ENCODE measurements around the gene TSHZ1.
A peak's percentile ranks its signal among the peaks of the same experiment; 100 is the strongest.

The TSHZ1 gene

DNA sequence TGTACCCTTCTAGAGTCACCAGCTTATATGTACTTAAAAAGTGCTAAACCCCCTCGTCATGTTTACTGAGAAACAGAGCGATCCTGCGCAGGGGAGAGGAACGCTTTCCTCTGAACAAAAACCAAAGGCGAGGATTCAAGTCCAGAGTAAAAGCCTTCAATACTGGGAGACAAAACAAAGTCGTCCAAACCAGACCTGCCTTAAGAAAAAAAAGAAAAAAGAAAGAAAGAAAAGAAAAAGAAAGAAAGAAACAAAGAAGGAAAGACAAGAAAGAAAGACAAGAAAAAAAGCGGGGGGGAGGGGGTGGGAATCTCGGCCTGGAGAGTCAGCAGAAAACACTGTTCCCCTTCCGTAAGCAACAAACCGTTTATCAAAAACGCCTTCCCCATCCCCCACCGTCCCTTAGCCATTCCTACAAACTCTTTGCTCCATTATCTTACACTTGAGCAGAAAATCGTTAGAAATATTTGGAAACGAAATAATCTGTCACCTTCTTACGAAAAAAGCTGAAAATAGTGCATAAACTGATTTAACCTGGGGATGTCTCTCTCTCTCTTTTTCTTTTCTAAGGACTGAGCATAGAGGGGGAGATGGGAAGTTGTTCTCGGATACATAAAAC is 5.0 kb upstream of the TSHZ1 start:
- TF ChIP-seq EZH2phosphoT487 (IDR thresholded peaks at IDR 0.05; ENCODE audit: borderline replicate concordance) = no peak
- TF ChIP-seq, protein P1, sequence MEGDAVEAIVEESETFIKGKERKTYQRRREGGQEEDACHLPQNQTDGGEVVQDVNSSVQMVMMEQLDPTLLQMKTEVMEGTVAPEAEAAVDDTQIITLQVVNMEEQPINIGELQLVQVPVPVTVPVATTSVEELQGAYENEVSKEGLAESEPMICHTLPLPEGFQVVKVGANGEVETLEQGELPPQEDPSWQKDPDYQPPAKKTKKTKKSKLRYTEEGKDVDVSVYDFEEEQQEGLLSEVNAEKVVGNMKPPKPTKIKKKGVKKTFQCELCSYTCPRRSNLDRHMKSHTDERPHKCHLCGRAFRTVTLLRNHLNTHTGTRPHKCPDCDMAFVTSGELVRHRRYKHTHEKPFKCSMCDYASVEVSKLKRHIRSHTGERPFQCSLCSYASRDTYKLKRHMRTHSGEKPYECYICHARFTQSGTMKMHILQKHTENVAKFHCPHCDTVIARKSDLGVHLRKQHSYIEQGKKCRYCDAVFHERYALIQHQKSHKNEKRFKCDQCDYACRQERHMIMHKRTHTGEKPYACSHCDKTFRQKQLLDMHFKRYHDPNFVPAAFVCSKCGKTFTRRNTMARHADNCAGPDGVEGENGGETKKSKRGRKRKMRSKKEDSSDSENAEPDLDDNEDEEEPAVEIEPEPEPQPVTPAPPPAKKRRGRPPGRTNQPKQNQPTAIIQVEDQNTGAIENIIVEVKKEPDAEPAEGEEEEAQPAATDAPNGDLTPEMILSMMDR (conservative IDR thresholded peaks at IDR 0.05; ENCODE audit: low read length) = no peak
- Histone ChIP-seq H3F3A (ENCODE audit: low read depth) (peaks cover 10% of the 10 kb centered on the region; the same call in 1 of the 2 replicates), H3K36me3 (ENCODE audit: insufficient read depth, low read length) (peaks cover 9% of the 10 kb centered on the region; the same call in 1 of the 2 replicates), H4K20me1 (ENCODE audit: insufficient read depth, low read length, poor library complexity, severe bottlenecking) (peaks cover 74% of the 10 kb centered on the region), H3K9me3 (ENCODE audit: insufficient read depth, low read depth, low read length) (no peaks in the 10 kb centered on the region), H3K4me3 (ENCODE audit: low read length, poor library complexity, severe bottlenecking) (peak overlapping the region; percentile 91), H3K79me2 (ENCODE audit: insufficient read depth, low read length) (peaks cover 76% of the 10 kb centered on the region), H3K4me2 (ENCODE audit: low read depth, low read length, poor library complexity, severe bottlenecking) (peak overlapping the region; percentile 93), H3K4me1 (ENCODE audit: insufficient read depth, low read length, poor library complexity, severe bottlenecking) (peaks cover 63% of the 10 kb centered on the region), H3K27me3 (ENCODE audit: insufficient read depth, low read length, poor library complexity, severe bottlenecking) (no peaks in the 10 kb centered on the region), H2AFZ (ENCODE audit: low read length) (no peak overlapping the region), H3K9ac (ENCODE audit: low read depth, low read length, poor library complexity, severe bottlenecking) (peak overlapping the region; percentile 80), H3K9me2 (replicated peaks; ENCODE audit: low read depth, low read length) (no peaks in the 10 kb centered on the region)

DNA sequence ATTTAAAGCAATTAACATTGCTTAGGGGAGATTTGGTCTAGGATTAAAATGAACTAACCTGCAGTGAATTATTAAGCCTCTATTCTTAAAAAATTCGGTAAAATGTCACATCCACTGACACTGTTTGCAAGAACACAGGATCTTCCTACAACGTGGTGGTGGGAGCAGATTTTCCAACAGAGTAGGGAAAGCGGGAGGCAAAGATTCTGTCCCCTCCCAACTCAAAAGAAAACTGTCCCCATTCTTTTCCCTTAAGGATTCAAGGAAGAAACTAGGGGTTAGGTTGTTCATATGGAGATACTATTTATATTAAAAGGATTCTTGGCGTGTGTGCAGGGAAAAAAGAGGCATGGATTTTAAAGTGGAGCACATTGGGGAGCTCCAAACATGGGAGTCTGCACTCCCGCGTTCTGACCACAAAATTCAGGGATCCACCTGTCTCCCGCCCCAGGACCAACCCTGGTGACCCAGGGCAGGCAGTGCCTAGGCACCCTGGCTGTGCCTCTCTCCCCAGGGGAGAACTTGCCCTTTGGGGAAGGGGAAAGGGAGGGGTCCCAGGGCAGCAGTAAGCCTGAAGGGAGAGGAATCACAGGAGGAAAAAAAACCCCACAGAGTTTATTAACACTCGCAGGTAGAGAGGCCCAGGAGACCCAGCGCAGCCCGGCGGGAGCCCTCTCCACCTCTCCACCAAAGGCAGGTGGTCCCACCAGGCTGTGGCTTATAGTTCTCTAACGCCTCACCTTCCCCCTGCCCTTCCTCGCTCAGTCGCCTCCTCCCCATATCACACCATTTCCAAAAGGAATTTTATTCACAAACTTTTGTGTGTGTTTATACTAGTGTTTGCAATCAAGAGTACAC is 3.9 kb upstream of the TSHZ1 start:
- Histone ChIP-seq H3K9me3 (ENCODE audit: insufficient read depth, low read depth, low read length) (no peaks in the 10 kb centered on the region), H4K20me1 (ENCODE audit: insufficient read depth, low read length, poor library complexity, severe bottlenecking) (peaks cover 68% of the 10 kb centered on the region), H3K4me2 (ENCODE audit: low read depth, low read length, poor library complexity, severe bottlenecking) (peak overlapping the region; percentile 93), H3F3A (ENCODE audit: low read depth) (peaks cover 4% of the 10 kb centered on the region; the same call in 1 of the 2 replicates), H3K9me2 (replicated peaks; ENCODE audit: low read depth, low read length) (no peaks in the 10 kb centered on the region), H2AFZ (ENCODE audit: low read length) (no peak overlapping the region), H3K79me2 (ENCODE audit: insufficient read depth, low read length) (peaks cover 77% of the 10 kb centered on the region), H3K4me3 (ENCODE audit: low read length, poor library complexity, severe bottlenecking) (peak overlapping the region; percentile 91), H3K36me3 (ENCODE audit: insufficient read depth, low read length) (peaks cover 3% of the 10 kb centered on the region; the same call in 1 of the 2 replicates), H3K27me3 (ENCODE audit: insufficient read depth, low read length, poor library complexity, severe bottlenecking) (no peaks in the 10 kb centered on the region), H3K9ac (ENCODE audit: low read depth, low read length, poor library complexity, severe bottlenecking) (peak overlapping the region; percentile 80), H3K4me1 (ENCODE audit: insufficient read depth, low read length, poor library complexity, severe bottlenecking) (peaks cover 52% of the 10 kb centered on the region)
- TF ChIP-seq, protein P1 (conservative IDR thresholded peaks at IDR 0.05; ENCODE audit: low read length) = no peak
- TF ChIP-seq EZH2phosphoT487 (IDR thresholded peaks at IDR 0.05; ENCODE audit: borderline replicate concordance) = no peak

DNA sequence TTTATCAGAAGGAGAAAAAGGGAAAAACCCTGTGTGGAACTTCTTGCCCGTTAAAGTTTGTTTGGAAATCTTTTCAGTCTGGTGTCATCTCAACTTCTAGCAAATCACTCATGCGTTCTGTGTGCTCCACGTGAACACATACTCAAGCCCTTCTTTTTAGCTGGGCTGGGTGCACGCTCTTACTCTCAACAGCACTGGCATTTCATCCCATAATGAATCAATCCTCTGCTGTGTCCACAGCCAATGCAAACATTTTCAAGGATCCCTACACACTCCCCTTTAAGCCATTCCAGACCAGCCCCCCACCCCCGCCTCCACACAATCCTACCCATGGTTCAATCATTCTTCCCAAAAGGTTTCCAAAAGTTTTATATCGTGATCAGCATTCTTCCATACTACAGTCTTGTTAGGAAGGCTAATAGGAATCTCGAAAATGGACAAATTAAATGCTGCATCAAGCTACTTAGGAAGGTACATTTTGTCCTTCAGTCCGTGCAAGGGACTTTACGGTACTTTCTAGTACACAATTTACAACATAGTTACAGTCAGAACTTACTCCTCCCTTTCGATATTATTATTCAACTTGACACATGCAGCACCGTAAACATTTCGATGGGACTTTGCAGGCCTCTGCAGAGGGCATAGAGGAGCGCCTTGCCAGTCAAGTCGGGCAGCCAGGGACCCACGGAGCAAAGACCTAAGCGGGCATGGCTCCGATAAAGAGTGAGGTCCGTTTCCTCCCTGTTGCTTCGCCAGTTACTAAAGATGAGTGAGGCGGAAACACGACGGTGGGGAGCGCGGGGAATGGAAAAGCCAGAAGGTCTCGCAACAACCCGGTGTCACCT is 3.1 kb upstream of the TSHZ1 start:
- Histone ChIP-seq H3K4me2 (ENCODE audit: low read depth, low read length, poor library complexity, severe bottlenecking) (peak overlapping the region; percentile 93), H3K4me3 (ENCODE audit: low read length, poor library complexity, severe bottlenecking) (peak overlapping the region; percentile 91), H3K36me3 (ENCODE audit: insufficient read depth, low read length) (no peaks in the 10 kb centered on the region), H4K20me1 (ENCODE audit: insufficient read depth, low read length, poor library complexity, severe bottlenecking) (peaks cover 66% of the 10 kb centered on the region), H3K9me3 (ENCODE audit: insufficient read depth, low read depth, low read length) (no peaks in the 10 kb centered on the region), H3K79me2 (ENCODE audit: insufficient read depth, low read length) (peaks cover 77% of the 10 kb centered on the region), H2AFZ (ENCODE audit: low read length) (no peak overlapping the region), H3K9me2 (replicated peaks; ENCODE audit: low read depth, low read length) (no peaks in the 10 kb centered on the region), H3K4me1 (ENCODE audit: insufficient read depth, low read length, poor library complexity, severe bottlenecking) (peaks cover 48% of the 10 kb centered on the region), H3K27me3 (ENCODE audit: insufficient read depth, low read length, poor library complexity, severe bottlenecking) (no peaks in the 10 kb centered on the region), H3F3A (ENCODE audit: low read depth) (peaks cover 4% of the 10 kb centered on the region; the same call in 1 of the 2 replicates), H3K9ac (ENCODE audit: low read depth, low read length, poor library complexity, severe bottlenecking) (peak overlapping the region; percentile 80)
- TF ChIP-seq EZH2phosphoT487 (IDR thresholded peaks at IDR 0.05; ENCODE audit: borderline replicate concordance) = no peak
- TF ChIP-seq, protein P1 (conservative IDR thresholded peaks at IDR 0.05; ENCODE audit: low read length) = no peak
